ENCODE measurements around the gene GSN.

GSN gene

DNA sequence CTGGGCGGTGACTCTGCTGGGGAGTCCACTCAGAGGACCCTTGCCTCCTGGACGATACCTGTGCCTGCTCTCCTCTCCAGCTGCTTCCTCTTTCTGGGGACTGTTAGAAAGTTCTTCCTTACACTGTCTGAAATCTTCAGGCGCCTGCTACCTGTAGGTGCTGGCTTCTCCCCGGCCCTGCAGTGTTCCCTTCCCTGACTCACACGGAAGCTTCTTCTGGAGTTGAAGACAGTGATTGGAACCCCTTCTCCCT, 562 bp downstream of the GSN start:
- TF ChIP-seq, protein P1, sequence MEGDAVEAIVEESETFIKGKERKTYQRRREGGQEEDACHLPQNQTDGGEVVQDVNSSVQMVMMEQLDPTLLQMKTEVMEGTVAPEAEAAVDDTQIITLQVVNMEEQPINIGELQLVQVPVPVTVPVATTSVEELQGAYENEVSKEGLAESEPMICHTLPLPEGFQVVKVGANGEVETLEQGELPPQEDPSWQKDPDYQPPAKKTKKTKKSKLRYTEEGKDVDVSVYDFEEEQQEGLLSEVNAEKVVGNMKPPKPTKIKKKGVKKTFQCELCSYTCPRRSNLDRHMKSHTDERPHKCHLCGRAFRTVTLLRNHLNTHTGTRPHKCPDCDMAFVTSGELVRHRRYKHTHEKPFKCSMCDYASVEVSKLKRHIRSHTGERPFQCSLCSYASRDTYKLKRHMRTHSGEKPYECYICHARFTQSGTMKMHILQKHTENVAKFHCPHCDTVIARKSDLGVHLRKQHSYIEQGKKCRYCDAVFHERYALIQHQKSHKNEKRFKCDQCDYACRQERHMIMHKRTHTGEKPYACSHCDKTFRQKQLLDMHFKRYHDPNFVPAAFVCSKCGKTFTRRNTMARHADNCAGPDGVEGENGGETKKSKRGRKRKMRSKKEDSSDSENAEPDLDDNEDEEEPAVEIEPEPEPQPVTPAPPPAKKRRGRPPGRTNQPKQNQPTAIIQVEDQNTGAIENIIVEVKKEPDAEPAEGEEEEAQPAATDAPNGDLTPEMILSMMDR (IDR thresholded peaks at IDR 0.05; ENCODE audit: low read depth, low read length), result no peak
- no peak for DNase-seq (ENCODE audit: extremely low read depth, low read depth)

DNA sequence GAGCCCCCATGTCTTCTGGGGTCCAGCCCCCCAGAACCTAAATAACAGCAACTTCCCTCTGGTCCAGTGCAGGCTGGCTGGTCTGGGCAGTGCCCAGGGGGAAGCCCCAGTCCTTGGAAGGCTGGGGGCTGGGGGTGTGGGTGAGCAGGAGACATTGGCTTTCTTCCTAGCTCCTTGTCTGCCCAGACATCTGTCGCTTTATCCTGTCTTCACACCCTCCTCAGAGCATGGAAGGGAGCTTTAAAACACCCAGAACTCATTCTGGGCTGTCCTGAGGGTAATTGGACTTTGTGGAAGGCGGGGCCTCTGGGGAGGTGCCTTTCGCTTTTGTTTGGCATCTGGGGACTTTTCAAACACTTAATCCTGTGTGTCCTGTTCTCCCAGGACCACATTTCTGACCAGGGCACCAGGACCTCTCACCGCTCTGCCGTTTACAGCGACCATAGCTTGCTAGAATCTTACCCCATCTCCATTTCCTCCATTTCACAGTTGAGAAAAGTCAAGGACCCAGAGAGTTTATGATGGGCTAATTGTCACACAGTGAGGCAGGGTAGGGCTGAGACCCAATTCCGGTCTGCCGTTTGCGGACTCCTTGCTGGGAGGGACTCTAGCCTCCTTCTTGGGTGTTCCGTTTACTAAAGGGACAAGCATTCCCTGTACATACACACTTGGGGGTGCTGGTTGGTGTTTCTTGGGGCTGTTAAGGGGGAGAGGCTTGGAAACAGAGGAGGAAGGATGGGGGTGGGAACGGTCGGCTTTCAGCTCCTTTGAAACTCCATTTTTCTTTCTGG, 1.1 kb downstream of the GSN start:
- DNase-seq (ENCODE audit: extremely low read depth, low read depth), result no peak
- TF ChIP-seq, protein P1 (IDR thresholded peaks at IDR 0.05; ENCODE audit: low read depth, low read length), result no peak

DNA sequence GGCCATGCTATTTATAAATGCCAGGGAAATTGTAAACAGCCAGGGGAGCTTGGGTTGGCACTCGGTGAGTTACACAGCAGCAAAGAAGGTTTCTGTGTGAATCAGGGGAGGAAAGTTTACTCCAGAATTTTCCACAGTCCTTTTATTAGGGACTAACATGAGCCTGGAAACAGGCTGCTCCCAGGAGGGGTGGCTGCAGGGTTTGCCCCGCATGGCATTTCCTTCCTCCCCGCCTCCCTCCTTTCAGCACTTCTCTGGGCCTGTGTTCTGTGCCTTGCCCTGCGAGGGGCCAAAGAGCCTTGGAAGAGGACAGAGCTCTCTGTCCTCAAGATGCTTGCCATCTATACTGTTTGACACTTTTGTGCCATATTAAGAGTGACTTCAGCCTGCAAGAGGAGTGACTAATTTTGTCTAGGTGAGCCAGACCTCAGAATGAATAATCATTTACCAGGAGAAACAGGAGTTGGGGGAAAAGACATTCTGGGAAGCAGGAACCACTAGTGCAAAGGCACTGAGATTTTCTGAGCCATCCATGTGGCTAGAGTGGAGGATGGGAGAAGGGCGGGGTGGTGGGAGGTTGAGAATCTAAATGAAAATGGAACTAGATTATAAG, 1.8 kb downstream of the GSN start:
- TF ChIP-seq, protein P1 (IDR thresholded peaks at IDR 0.05; ENCODE audit: low read depth, low read length), result no peak

DNA sequence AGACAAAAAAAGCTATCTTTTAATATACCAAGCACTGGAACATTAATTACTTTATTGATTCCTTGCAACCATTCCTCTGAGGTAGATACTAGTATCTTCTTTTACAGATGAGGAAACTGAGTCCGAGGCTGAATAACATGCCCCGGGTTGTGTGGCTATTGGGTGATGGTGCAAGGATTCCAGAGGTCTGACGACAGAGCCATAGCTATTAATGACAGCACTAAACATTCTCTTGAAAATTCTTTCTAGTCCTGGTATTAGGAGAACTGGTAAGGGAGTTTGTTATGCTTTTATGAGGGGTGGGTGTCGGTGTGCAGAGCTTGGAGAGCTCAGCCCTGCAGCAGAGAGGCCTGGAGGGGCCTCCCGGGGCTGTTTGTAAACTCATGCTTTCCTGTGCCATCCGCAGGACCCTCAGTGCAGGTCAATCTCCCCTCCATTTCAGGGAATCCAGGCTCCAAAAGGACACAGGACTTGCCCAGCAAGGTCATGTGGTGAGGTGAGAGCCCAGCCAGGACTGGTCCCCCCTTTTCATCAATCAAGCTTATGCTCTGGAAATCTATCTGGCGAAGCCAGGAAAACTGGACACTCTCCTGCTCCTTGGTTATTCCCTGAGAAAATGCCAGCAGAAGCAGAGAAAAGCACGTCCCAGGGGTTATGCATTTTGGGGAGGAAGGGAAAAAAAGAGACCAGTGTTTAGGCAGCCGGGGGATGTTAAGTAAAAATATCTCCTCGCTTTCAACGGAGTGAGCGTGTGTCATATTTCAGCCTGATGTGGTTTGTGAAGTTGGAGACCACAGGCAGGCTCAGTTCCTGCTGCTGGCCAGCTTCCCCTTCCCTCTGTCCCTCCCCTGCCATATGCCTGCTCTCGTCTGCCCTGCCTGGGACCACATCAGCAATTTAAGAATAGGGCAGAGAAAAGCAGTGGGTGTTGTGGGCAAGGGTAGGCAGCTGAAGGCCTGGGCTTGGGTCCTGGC, 3.7 kb downstream of the GSN start:
- TF ChIP-seq, protein P1 (IDR thresholded peaks at IDR 0.05; ENCODE audit: low read depth, low read length), result no peak
- no peak for DNase-seq (ENCODE audit: extremely low read depth, low read depth)

More for the DNA sequence above, 1.8 kb downstream of the GSN start:
- DNase-seq (ENCODE audit: extremely low read depth, low read depth), result no peak

DNA sequence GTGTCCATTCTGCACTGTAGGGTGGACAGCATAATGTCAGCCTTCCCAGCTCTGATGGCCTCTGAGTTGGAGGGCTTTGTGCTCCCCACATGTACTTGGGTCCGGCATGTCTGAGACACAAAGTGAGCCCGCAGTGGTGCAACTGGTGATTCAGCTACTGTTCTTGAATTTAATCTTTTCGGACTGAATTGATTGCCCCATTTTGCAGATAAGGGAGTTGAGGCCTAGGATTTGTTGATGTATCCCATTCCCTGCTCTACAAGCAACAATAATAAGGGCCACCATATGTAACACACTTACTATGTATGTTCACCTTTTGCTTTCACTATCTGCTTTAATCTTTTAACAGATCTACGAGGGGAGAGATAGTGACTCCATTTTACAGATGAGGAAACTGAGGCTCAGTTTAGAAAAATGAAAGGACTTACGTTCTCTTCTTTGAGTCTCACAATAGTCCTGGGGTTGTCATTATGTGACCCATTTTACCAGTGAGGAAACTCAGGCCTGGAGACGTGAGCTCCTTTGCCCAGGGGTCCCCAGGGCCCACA, 4.5 kb downstream of the GSN start:
- no peak for DNase-seq (ENCODE audit: extremely low read depth, low read depth)
- TF ChIP-seq, protein P1 (IDR thresholded peaks at IDR 0.05; ENCODE audit: low read depth, low read length), result no peak

DNA sequence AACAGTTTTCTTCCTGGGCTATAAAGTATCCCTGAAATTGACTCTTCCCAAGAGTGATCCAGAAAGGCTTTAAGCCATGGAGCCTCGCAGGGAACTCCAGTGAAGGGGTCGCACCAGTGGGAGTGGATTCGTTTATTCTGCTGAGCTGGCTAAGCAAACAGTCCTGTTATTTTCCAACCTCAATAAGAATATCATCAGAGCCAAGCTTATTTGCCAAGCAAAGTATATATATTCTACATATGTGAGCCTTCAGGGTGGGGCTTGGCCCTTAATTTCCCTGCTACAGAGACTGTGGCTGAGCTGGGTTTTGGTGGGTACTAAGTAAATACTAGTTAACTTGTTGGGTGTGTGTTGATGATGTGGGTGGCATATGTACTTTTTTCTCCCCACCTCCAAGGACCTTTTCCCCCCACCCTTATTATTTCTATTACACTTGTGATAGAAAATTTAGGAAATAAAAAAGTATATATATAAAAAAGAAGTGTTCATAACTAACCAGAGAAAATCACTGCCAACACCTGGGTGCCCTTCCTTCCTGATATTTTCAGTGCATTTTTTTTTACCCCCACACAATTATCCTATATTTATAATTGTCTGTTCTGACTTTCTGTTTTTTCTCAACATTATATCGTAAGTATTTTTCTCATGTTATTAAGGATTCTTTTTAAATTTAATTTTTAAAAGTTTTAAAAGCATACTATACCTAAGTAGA, 5.3 kb downstream of the GSN start:
- TF ChIP-seq, protein P1 (IDR thresholded peaks at IDR 0.05; ENCODE audit: low read depth, low read length), result no peak
- DNase-seq (ENCODE audit: extremely low read depth, low read depth), result no peak

Data from AG09319 (cell line).